Activated naive CD4-positive, alpha-beta T cell (primary cell): ENCODE results near the gene CYP11A1.

ENCODE experiments used
- DNase-seq, 4 experiments: peaks; one replicate each; lab custom pipeline; 2025; lab: John Stamatoyannopoulos, UW

CYP11A1 gene

DNA sequence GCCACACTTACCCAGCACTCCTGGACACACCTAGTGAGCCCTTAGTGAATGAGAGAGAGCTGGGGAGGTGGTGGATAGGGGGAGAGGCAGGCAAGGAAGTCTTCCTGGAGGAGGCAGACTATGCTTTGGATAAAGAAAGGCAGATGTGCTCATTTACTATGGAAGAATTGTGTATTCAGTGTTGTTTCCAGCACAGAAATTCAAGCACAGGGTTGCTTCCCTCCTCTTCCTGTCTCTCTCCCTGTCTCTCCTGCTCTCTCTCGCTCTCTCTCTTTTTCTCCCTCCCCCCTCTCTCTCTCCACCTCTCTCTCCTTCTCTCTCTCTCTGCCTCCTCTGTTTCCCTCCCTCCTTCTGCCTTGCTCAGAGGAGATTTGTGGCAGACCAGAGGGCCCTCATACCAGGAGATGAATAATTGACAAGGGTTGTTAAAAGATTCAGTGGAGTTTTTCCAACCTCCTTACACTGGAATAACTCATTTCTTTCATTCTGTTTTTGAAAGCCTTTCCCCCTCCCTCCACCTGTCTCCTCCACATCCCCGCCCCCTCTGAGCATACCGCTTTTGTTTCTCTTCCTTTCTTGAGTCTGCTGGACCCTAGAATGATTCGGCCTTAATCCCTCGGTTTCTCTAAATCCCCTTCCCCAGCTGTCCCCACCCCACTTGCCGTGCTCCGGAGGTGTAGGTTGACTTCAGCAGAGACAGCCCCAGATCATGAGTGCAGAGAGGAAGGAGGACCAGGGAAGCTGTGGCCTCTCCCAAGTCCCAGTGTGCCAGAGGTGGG, 65.7 kb downstream of the CYP11A1 start:
- no peak for DNase-seq

GRCh38 chr15:74300057-74300795, 67.2 kb downstream of the CYP11A1 start:
- no peak for DNase-seq

DNA sequence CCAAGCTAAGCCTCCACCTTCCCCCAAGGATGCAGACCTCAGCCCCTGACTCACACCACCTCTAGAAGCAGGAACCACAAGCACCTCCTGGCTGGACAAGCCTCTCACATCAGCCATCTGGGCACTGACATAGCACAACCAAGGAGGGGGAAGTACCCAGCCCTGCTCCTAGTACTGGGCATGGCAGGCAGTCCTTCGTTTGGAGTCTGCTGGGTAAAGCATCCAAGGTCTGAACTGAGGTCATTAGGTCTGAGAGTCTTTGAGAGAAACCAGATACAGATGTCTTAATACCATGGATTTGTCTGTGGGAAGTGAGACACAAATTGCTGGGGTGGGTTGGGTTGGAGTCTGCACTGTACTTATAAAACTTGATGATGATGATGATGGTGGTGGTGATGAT, 69.6 kb downstream of the CYP11A1 start:
- no peak for DNase-seq

- DNase-seq, result no peak
Measured at GRCh38 chr15:74295800-74296199, 71.6 kb downstream of the CYP11A1 start.

DNA sequence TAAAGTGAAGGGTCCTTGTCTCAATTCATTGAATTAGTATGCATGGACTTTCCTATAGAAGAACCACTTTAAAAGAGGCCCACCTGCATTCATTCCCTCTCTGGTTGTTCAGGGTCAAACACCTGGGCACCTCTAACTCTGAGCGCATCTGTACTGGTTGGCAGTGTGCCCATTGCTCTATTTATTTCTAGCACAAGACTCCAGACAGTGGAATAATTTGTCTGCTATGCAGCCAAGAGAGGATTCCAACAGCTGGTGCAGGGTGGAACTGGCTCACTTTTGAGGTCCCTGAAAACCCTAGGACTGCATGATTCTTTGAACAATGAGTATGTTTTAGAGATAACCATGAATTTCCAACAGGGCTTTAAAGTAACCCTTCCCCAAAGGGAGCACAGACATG, 73.4 kb downstream of the CYP11A1 start:
- no peak for DNase-seq

GRCh38 chr15:74293021-74293810, 74.2 kb downstream of the CYP11A1 start:
- DNase-seq, result no peak

DNA sequence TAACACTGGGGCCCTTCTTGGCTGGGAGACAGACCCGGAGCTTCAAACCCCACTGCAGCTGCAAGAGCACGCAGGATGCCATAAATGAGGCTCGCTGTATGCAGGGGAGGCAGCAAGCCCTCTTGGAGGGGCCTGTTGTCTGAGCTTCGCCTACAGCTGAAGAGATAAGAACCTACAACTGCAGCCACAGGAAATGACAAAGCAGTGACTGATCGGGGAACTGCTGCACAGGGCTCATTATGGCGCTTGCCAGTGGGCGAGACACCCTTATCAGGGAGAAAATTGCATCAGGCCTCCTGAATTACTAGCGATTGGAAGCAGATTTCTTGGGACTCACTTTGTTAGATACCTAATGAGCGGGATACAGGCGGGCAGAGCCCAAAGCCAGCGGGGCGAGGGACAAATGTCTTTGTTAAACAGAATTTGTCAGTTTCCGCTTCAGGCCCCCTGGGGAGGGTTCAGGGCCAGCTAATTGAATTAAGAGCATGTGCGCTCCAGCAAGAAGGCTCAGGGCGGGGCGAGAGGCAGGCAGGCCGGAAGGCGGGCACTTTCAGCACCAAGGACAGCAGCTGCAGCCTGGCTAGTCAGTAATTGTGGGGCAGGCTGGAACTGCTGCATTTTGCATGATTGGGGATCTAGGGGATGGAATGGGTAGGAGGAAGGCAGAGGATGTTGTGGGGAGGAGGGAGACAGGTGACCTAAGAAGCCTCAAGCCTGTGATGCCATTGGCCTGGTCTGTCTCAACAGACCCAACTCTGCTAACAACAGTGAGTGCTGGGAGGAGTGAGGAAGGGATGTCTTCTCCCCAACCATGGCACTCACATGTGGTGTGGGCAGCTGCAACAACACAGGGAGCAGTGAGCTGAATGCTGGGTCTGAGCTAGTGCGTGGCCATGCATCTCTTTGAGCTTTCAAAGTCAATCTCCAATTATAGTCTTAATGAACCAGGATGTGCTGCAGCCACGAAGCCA, 76.1 kb downstream of the CYP11A1 start:
- peak in 3 of 4 experiments; percentile 20 to 39 (median 33) for DNase-seq

DNA sequence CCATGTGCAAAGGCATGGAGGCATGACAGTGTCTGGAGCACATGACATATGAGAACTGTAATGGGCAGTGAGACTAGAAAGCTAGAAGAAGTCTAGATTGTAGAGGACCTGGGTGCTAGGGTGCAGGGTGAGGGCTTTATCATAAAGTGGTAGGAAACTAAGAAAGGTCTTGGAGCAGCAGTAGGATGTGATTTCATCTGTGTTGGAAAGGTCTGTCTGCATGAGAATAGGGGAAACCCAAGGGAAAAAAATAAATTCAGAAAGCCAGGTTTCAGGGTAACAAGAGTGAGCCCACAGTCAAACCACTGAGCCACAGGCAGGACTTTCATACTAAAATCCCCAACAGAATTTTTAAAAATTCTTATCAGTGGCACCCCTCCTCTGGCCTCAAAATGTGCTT, 76.8 kb downstream of the CYP11A1 start:
- no peak for DNase-seq

DNA sequence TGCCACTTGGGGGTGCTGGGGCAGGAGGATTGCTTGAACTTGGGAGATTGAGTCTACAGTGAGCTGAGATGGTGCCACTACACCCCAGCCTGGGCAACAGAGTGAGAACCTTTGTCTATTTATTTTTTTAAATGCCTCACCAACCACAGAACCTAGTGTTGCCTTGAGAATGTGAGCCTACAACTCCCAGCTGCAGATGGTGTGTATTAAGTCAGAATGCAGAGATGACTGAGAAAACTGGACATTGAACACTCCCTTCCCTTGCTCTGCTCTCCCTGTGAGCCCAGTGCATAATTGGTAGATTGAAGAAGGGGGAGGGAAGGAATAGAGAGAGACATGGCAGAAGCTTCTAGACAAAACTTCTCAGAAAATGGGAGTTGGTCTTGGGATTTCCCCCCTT, 77.8 kb downstream of the CYP11A1 start:
- no peak for DNase-seq
